ENCODE measurements around the gene MRPS18C. TPM values are rescaled to one million over a fixed set of nuclear protein-coding genes. Genes with fewer than 3 reads are reported as not detected.
A peak's percentile ranks its signal among the peaks of the same experiment; 100 is the strongest.
"Not testable (repeated sequence)": the region's sequence is repeated elsewhere in the genome, so short reads cannot be mapped to it uniquely, and the experiment has no call there.

Gene MRPS18C
- total RNA-seq, 8 experiments from 2014 or later: 39.2 to 87.2 (median 48.5) TPM

- not testable (repeated sequence) for H3K4me3 ChIP-seq; H3K4me1 ChIP-seq (replicated peaks in 1 of 2); H3K27ac ChIP-seq
- peak in 1 of 8 experiments; percentile 33 for ATAC-seq (replicated peaks in 6 of 8)
- in situ Hi-C loops (cut with MboI; ENCODE audit: low pct_unique_long_range_greater_than_20kb in 2 of 9, low sequenced_read_pairs in 9 of 9, unreplicated experiment in 9 of 9): loop anchor here in 2 of 9 experiments (25.0 kb wide), 2 partner anchors 128 to 253 kb away; no protein-coding TSS in a partner anchor
- 17 to 95% (median 80%) methylated on average over 1 to 3 of the region's 3 CpGs; no CpG with 5 or more reads in 1 of the 10 experiments for WGBS, 10 experiments
Measured at GRCh38 chr4:83509156-83509585, 53.3 kb downstream of the MRPS18C start.

DNA sequence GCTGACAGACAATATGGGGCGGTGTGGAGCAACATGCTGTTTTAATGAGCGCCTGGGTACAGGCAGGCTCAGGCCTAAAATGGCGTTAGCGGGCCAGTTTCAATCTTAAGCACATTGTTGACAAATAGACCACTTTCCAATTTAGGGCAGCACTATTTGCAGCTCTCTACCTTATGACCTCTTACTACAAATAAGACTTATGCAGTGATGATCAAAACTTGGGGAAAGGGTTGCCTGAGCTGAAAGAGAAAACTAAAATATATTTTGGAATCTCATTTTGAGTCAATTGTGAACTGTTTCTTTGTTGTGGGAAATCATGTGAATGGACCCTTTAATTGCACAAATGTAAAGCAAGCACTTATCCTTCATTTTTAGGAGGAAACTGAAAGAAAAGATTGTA, 54.6 kb downstream of the MRPS18C start:
- Histone ChIP-seq H3K4me1 (replicated peaks in 1 of 2) (no peaks in the 10 kb centered on the region), H3K27ac (no peak overlapping the region), H3K4me3 (no peak overlapping the region)
- 72 to 100% (median 97%) methylated on average over 2 to 3 of the region's 4 CpGs; no CpG with 5 or more reads in 6 of the 10 experiments for WGBS, 10 experiments
- in situ Hi-C loops (cut with MboI; ENCODE audit: low pct_unique_long_range_greater_than_20kb in 2 of 9, low sequenced_read_pairs in 9 of 9, unreplicated experiment in 9 of 9): loop anchor here in 3 of 9 experiments (10.0 to 25.0 kb wide), 3 partner anchors 124 to 252 kb away; no protein-coding TSS in a partner anchor
- no peak for ATAC-seq (replicated peaks in 6 of 8)

Other genes starting within 250 kb of the MRPS18C start
- 10 to 100 TPM in 4 of 8 experiments, 1 to 10 TPM in 4; 5.6 to 26.2 (median 10.7) TPM for gene COQ2, start 171.3 kb upstream of the MRPS18C start, total RNA-seq
- gene HPSE, start 121.2 kb upstream of the MRPS18C start, total RNA-seq: 1 to 10 TPM in 4 of 8 experiments, under 1 TPM in 4; 0.14 to 8.6 (median 0.86) TPM
- gene HELQ, start 235 bp upstream of the MRPS18C start, total RNA-seq: 10 to 100 TPM in 4 of 8 experiments, 1 to 10 TPM in 4; 8.2 to 18.7 (median 11.0) TPM
- gene ABRAXAS1, start 29.0 kb downstream of the MRPS18C start, total RNA-seq: 10 to 100 TPM in 7 of 8 experiments, 1 to 10 TPM in 1; 7.9 to 15.1 (median 11.4) TPM
- gene GPAT3, start 80.0 kb downstream of the MRPS18C start, total RNA-seq: 1 to 10 TPM in 5 of 8 experiments, under 1 TPM in 3; 0.21 to 4.3 (median 2.1) TPM

All from motor neuron (in vitro differentiated cells).